ENCODE data around the gene TPD52L1.

DNA sequence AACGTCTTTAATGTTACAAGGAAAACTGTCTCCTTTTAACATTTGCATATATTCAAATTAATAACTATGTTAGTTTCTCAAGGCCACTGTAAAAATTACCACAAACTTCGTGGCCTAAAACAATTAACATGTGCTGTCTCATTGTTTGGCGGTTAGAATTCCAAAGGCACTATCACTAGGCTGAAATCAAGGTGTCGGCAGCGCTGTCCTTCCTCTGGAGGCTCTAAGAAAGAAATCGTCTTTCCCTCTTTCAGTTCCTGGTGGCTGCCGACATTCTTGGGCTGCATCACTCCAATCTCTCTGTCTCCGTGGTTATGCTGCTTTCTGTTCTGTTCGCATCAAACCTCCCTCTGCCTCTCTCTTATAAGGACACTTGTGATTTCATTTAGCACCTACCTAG is 4.2 kb downstream of the TPD52L1 start:
- TF ChIP-seq, protein P1, sequence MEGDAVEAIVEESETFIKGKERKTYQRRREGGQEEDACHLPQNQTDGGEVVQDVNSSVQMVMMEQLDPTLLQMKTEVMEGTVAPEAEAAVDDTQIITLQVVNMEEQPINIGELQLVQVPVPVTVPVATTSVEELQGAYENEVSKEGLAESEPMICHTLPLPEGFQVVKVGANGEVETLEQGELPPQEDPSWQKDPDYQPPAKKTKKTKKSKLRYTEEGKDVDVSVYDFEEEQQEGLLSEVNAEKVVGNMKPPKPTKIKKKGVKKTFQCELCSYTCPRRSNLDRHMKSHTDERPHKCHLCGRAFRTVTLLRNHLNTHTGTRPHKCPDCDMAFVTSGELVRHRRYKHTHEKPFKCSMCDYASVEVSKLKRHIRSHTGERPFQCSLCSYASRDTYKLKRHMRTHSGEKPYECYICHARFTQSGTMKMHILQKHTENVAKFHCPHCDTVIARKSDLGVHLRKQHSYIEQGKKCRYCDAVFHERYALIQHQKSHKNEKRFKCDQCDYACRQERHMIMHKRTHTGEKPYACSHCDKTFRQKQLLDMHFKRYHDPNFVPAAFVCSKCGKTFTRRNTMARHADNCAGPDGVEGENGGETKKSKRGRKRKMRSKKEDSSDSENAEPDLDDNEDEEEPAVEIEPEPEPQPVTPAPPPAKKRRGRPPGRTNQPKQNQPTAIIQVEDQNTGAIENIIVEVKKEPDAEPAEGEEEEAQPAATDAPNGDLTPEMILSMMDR (IDR thresholded peaks at IDR 0.05): no peak
- TF ChIP-seq POLR2A (IDR thresholded peaks at IDR 0.05): no peak
